ENCODE measurements around the gene CAMK4.

The CAMK4 gene

GRCh38 chr5:111432883-111433536 lies 208.8 kb downstream of the CAMK4 start:
- no peak for DNase-seq (ENCODE audit: low read depth in 1 of 2, low spot score in 1 of 2)
- TF ChIP-seq POLR2AphosphoS5 (IDR thresholded peaks at IDR 0.05; ENCODE audit: low read depth), result no peak
- TF ChIP-seq, protein P1, sequence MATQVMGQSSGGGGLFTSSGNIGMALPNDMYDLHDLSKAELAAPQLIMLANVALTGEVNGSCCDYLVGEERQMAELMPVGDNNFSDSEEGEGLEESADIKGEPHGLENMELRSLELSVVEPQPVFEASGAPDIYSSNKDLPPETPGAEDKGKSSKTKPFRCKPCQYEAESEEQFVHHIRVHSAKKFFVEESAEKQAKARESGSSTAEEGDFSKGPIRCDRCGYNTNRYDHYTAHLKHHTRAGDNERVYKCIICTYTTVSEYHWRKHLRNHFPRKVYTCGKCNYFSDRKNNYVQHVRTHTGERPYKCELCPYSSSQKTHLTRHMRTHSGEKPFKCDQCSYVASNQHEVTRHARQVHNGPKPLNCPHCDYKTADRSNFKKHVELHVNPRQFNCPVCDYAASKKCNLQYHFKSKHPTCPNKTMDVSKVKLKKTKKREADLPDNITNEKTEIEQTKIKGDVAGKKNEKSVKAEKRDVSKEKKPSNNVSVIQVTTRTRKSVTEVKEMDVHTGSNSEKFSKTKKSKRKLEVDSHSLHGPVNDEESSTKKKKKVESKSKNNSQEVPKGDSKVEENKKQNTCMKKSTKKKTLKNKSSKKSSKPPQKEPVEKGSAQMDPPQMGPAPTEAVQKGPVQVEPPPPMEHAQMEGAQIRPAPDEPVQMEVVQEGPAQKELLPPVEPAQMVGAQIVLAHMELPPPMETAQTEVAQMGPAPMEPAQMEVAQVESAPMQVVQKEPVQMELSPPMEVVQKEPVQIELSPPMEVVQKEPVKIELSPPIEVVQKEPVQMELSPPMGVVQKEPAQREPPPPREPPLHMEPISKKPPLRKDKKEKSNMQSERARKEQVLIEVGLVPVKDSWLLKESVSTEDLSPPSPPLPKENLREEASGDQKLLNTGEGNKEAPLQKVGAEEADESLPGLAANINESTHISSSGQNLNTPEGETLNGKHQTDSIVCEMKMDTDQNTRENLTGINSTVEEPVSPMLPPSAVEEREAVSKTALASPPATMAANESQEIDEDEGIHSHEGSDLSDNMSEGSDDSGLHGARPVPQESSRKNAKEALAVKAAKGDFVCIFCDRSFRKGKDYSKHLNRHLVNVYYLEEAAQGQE (IDR thresholded peaks at IDR 0.05; ENCODE audit: insufficient replicate concordance, low read depth), result no peak
- no peak for TF ChIP-seq GABPA (IDR thresholded peaks at IDR 0.05; ENCODE audit: low read depth)
- TF ChIP-seq, protein P2, sequence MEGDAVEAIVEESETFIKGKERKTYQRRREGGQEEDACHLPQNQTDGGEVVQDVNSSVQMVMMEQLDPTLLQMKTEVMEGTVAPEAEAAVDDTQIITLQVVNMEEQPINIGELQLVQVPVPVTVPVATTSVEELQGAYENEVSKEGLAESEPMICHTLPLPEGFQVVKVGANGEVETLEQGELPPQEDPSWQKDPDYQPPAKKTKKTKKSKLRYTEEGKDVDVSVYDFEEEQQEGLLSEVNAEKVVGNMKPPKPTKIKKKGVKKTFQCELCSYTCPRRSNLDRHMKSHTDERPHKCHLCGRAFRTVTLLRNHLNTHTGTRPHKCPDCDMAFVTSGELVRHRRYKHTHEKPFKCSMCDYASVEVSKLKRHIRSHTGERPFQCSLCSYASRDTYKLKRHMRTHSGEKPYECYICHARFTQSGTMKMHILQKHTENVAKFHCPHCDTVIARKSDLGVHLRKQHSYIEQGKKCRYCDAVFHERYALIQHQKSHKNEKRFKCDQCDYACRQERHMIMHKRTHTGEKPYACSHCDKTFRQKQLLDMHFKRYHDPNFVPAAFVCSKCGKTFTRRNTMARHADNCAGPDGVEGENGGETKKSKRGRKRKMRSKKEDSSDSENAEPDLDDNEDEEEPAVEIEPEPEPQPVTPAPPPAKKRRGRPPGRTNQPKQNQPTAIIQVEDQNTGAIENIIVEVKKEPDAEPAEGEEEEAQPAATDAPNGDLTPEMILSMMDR (IDR thresholded peaks at IDR 0.05; ENCODE audit: insufficient read depth, low read length), result no peak
- TF ChIP-seq SPI1 (IDR thresholded peaks at IDR 0.05; ENCODE audit: borderline replicate concordance, low read depth), result no peak
- Histone ChIP-seq H3K27me3 (ENCODE audit: insufficient read depth, poor library complexity, severe bottlenecking) (no peaks in the 10 kb centered on the region), H3K4me3 (replicated peaks; ENCODE audit: insufficient read depth, low read length) (no peak overlapping the region), H3K27ac (replicated peaks) (no peak overlapping the region)

DNA sequence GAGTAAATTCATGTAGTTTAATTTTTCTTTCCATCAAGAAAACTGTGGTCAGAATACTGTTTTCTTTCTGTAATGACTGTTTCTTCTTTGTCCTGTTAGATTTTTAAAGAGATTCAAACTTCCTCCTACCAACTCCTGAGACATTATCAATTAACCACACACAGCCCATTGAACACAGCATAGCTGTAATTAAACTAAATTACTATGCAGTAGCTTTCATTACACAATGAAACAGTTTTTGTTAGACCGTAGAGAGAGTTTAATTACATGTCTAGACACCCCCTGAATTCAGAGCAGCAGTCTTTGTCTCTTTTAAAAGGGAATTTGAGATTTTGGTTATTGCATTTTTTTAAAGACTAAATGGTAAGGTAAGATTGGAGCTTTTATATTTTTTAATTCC lies 210.6 kb downstream of the CAMK4 start:
- Histone ChIP-seq H3K27ac (replicated peaks) (no peak overlapping the region), H3K4me3 (replicated peaks; ENCODE audit: insufficient read depth, low read length) (no peak overlapping the region), H3K27me3 (ENCODE audit: insufficient read depth, poor library complexity, severe bottlenecking) (no peaks in the 10 kb centered on the region)
- TF ChIP-seq SPI1 (IDR thresholded peaks at IDR 0.05; ENCODE audit: borderline replicate concordance, low read depth), result no peak
- TF ChIP-seq, protein P1 (IDR thresholded peaks at IDR 0.05; ENCODE audit: insufficient replicate concordance, low read depth), result no peak
- TF ChIP-seq, protein P2 (IDR thresholded peaks at IDR 0.05; ENCODE audit: insufficient read depth, low read length), result no peak
- no peak for TF ChIP-seq GABPA (IDR thresholded peaks at IDR 0.05; ENCODE audit: low read depth)
- no peak for TF ChIP-seq POLR2AphosphoS5 (IDR thresholded peaks at IDR 0.05; ENCODE audit: low read depth)
- DNase-seq (ENCODE audit: low read depth in 1 of 2, low spot score in 1 of 2), result no peak

DNA sequence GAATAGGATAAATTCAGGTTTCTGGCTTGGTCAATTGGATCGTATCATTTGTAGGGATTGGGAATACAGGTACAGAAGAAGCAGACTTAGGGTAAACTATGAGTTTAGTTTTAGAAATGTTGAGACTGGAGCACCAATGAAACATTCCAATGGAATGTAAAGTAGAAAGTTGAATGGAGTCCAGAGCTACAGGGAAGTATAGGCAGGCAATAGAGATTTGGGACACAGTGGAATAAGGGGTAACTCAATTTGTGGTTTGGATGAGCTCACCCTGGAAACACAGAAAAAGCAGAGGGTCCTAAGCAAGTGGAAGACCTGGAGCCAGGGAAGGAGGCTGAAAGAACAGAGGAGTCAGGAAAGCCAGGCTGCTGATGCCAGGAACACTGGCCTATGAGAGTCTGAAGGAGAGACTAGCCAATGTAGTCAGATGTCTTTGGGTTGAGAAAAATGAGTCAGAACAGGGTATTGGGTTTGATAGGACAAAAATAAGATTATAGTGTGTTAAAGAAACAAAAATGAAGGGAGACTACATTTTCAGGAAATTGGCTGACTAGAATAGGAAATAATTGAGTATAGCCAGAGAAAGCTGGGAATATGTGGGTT lies 215.4 kb downstream of the CAMK4 start:
- Histone ChIP-seq H3K27ac (replicated peaks) (no peak overlapping the region), H3K4me3 (replicated peaks; ENCODE audit: insufficient read depth, low read length) (no peak overlapping the region), H3K27me3 (ENCODE audit: insufficient read depth, poor library complexity, severe bottlenecking) (no peaks in the 10 kb centered on the region)
- TF ChIP-seq POLR2AphosphoS5 (IDR thresholded peaks at IDR 0.05; ENCODE audit: low read depth) (no peak), SPI1 (IDR thresholded peaks at IDR 0.05; ENCODE audit: borderline replicate concordance, low read depth) (no peak), GABPA (IDR thresholded peaks at IDR 0.05; ENCODE audit: low read depth) (no peak)
- TF ChIP-seq, protein P2 (IDR thresholded peaks at IDR 0.05; ENCODE audit: insufficient read depth, low read length), result no peak
- TF ChIP-seq, protein P1 (IDR thresholded peaks at IDR 0.05; ENCODE audit: insufficient replicate concordance, low read depth), result no peak
- no peak for DNase-seq (ENCODE audit: low read depth in 1 of 2, low spot score in 1 of 2)

Measured in HL-60 (cell line).